WTC11 (cell line): ENCODE data around the gene TRMT2B. TPM values are rescaled to one million over a fixed set of nuclear protein-coding genes. Genes with fewer than 3 reads are reported as not detected.

Experiments
- ATAC-seq: fragments of 200-7000 bp; cut with Tn5 transposase; 2 replicates; pipeline ENCODE4 v1.10.0; 2021; ENCODE audit warnings: mild to moderate bottlenecking, moderate library complexity
- CTCF ChIA-PET: fragments of 300-600 bp; sonication (Branson Sonifier 250); formaldehyde crosslinking; loops from one replicate; lab custom pipeline; 2021; ENCODE audit warnings: antibody characterized with exemption; lab: Charles Lee
- POLR2A ChIA-PET: fragments of 350-600 bp; sonication (Branson Sonifier 250); formaldehyde crosslinking; loops from one replicate; lab custom pipeline; 2021; ENCODE audit warnings: antibody characterized with exemption; lab: Charles Lee
- DNase-seq: peaks from one replicate; pipeline ENCODE4 v3.0.0; 2021; ENCODE audit warnings: low spot score
- H3K27ac Mint-ChIP-seq: 2 replicates; pipeline ENCODE4 v1.8.0; 2021; ENCODE audit warnings: mixed read lengths
- H3K27me3 Mint-ChIP-seq: 2 replicates; pipeline ENCODE4 v1.8.0; 2021; ENCODE audit warnings: low read depth, mild to moderate bottlenecking, moderate library complexity, mixed read lengths
- H3K36me3 Mint-ChIP-seq: 2 replicates; pipeline ENCODE4 v1.8.0; 2021; ENCODE audit warnings: mixed read lengths
- H3K4me1 Mint-ChIP-seq: 2 replicates; pipeline ENCODE4 v1.8.0; 2022; ENCODE audit warnings: mixed read lengths
- H3K4me3 Mint-ChIP-seq: 2 replicates; pipeline ENCODE4 v1.8.0; 2021; ENCODE audit warnings: mild to moderate bottlenecking, moderate library complexity, mixed read lengths
- H3K9me3 Mint-ChIP-seq: 2 replicates; pipeline ENCODE4 v1.8.0; 2021; ENCODE audit warnings: mixed read lengths
- ATF2 ChIP-seq: sonication (generic); formaldehyde crosslinking; IDR thresholded peaks from 2 replicates; pipeline ENCODE4 v1.8.1; 2022; ENCODE audit warnings: low read depth, missing genetic modification reagents, borderline replicate concordance
- ATF6 ChIP-seq: sonication (generic); formaldehyde crosslinking; IDR thresholded peaks from 2 replicates; pipeline ENCODE4 v1.8.1; 2023; ENCODE audit warnings: mild to moderate bottlenecking, missing genetic modification reagents
- CBFB ChIP-seq: sonication (generic); formaldehyde crosslinking; IDR thresholded peaks from 2 replicates; pipeline ENCODE4 v1.8.1; 2022; ENCODE audit warnings: mild to moderate bottlenecking, low read depth, missing genetic modification reagents
- CDX4 ChIP-seq: fragments of 250-450 bp; sonication (Bioruptor Pico); IDR thresholded peaks from 2 replicates; pipeline ENCODE4 v1.9.0; 2021; ENCODE audit warnings: moderate library complexity, mild to moderate bottlenecking, inconsistent platforms, borderline replicate concordance
- CREM ChIP-seq: sonication (generic); formaldehyde crosslinking; IDR thresholded peaks from 2 replicates; pipeline ENCODE4 v1.8.1; 2022; ENCODE audit warnings: mild to moderate bottlenecking, missing genetic modification reagents, moderate library complexity
- E2F1 ChIP-seq: sonication (generic); formaldehyde crosslinking; IDR thresholded peaks from 2 replicates; pipeline ENCODE4 v1.8.0; 2022; ENCODE audit warnings: mild to moderate bottlenecking, missing genetic modification reagents
- E2F4 ChIP-seq: sonication (generic); formaldehyde crosslinking; IDR thresholded peaks from 2 replicates; pipeline ENCODE4 v1.8.1; 2022; ENCODE audit warnings: low read depth, mild to moderate bottlenecking, moderate library complexity, missing genetic modification reagents, borderline replicate concordance
- JAZF1 ChIP-seq: fragments of 250-450 bp; sonication (Bioruptor Pico); IDR thresholded peaks from 2 replicates; pipeline ENCODE4 v1.9.0; 2021; ENCODE audit warnings: moderate library complexity, mild to moderate bottlenecking, inconsistent platforms
- MXD4 ChIP-seq: fragments of 250-450 bp; sonication (Bioruptor Pico); IDR thresholded peaks from 2 replicates; pipeline ENCODE4 v1.8.0; 2021; ENCODE audit warnings: mild to moderate bottlenecking, moderate library complexity, borderline replicate concordance
- NFE2L1 ChIP-seq: sonication (generic); formaldehyde crosslinking; IDR thresholded peaks from 2 replicates; pipeline ENCODE4 v1.8.1; 2023; ENCODE audit warnings: missing genetic modification reagents
- NR2C2 ChIP-seq: sonication (generic); formaldehyde crosslinking; IDR thresholded peaks from 2 replicates; pipeline ENCODE4 v1.8.0; 2022; ENCODE audit warnings: mild to moderate bottlenecking, missing genetic modification reagents
- RELA ChIP-seq: sonication (generic); formaldehyde crosslinking; IDR thresholded peaks from 2 replicates; pipeline ENCODE4 v1.8.1; 2022; ENCODE audit warnings: missing genetic modification reagents, mild to moderate bottlenecking, borderline replicate concordance
- ZNF416 ChIP-seq: fragments of 250-450 bp; sonication (Bioruptor Pico); IDR thresholded peaks from 2 replicates; pipeline ENCODE4 v1.9.0; 2021; ENCODE audit warnings: mild to moderate bottlenecking, inconsistent platforms
- ZNF532 ChIP-seq: fragments of 250-450 bp; sonication (Bioruptor Pico); IDR thresholded peaks from 2 replicates; pipeline ENCODE4 v1.9.0; 2021; ENCODE audit warnings: mild to moderate bottlenecking, borderline replicate concordance
- total RNA-seq: library from RNA; stranded (reverse); gene quantifications from 3 replicates; pipeline ENCODE4 v1.2.3, GENCODE V29; 2021

TRMT2B gene
- total RNA-seq, 1 experiment from 2014 or later, result 14.3 TPM

GRCh38 chrX:100979881-100980607 is 71.9 kb downstream of the TRMT2B start (continued):
- TF ChIP-seq E2F4 (CRISPR knock-in tag) (no peak), CREM (CRISPR knock-in tag) (no peak)

- peaks cover 11% of the 10 kb centered on the region for H3K9me3 Mint-ChIP-seq
Measured at GRCh38 chrX:100976211-100976610, 75.7 kb downstream of the TRMT2B start.

More at GRCh38 chrX:100976211-100976610, 75.7 kb downstream of the TRMT2B start:
- DNase-seq, result no peak
- TF ChIP-seq MXD4, result no peak
- no peak for TF ChIP-seq ATF2 (CRISPR knock-in tag)
- TF ChIP-seq NFE2L1, result no peak
- TF ChIP-seq JAZF1 (CRISPR knock-in tag), result no peak
- no peak for TF ChIP-seq ZNF532 (CRISPR knock-in tag)
- no peak for TF ChIP-seq ZNF416 (CRISPR knock-in tag)
- no peak for TF ChIP-seq RELA (CRISPR knock-in tag)
- no peak for TF ChIP-seq CBFB (CRISPR knock-in tag)
- TF ChIP-seq E2F1 (CRISPR knock-in tag), result no peak
- no peak for TF ChIP-seq CDX4 (CRISPR knock-in tag)
- TF ChIP-seq NR2C2 (CRISPR knock-in tag), result no peak
- no peak for TF ChIP-seq ATF6 (CRISPR knock-in tag)
- TF ChIP-seq, all 79 proteins: peak for 0
- Mint-ChIP-seq H3K27me3 (no peaks in the 10 kb centered on the region; the same call in 1 of the 2 replicates), H3K27ac (no peak overlapping the region), H3K4me3 (no peak overlapping the region), H3K36me3 (peaks cover 4% of the 10 kb centered on the region; the same call in 1 of the 2 replicates), H3K4me1 (no peaks in the 10 kb centered on the region)
- ATAC-seq, result no peak
- ChIA-PET POLR2A (no interaction called here), CTCF (interaction anchor here (0.6 kb wide), 1 partner anchor 54 kb away, joined by 4 read pairs; no protein-coding TSS in a partner anchor)
